Measurements from ENCODE around the gene UBP1. TPM values are rescaled to one million over a fixed set of nuclear protein-coding genes. Genes with fewer than 3 reads are reported as not detected.

UBP1 gene
- polyA plus RNA-seq, 1 of the 3 experiments (the other 2 are of a cell fraction): 45.5 TPM

DNA sequence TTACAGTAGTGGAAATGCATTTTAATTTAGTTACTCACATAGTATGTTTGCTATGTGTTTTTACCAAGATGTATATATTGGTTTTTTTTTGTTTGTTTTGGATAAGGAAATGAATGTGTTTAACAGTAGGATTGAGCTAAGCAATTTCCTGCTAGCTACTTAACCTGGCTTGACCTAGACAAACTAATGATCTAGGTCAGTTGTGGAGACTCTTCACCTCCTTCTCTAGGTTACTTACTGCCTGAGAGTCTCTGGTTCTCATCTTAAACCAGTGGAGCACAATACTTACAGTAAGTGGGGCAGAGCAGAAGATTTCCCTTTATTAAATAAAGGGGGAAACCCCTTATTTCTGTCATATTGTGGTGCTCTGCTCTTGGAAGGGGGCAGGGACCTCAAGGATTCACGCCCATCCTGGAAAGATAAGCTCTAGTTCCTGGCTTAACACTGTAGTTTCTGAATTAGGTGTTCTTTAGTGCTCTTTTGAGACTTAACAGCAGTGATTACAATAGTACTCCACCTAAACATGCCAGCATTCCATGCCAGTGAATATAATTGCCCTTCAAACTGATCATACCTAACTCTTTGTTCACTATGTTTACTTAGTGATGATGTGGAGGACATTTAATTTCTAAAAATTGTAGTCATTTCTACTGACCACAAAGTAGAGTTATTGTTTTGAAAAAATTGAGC is 79.9 kb downstream of the UBP1 start:
- CTCF ChIA-PET: interaction anchor here (8.1 kb wide), 1 partner anchor 12 kb away, joined by 56 read pairs; no protein-coding TSS in a partner anchor
- H3K4me3 ChIP-seq (ENCODE audit: low read depth in 2 of 2, low read length in 1 of 2): peak overlapping the region in 1 of 2 experiments; percentile 10; a peak in 1 of 4 replicates
- no peaks in the 10 kb centered on the region for H3K27me3 ChIP-seq (ENCODE audit: insufficient read depth)
- H3K27ac ChIP-seq (ENCODE audit: low read depth in 2 of 2, low read length in 1 of 2): peak overlapping the region; percentile 11 to 87; a peak in 3 of 4 replicates
- 53% methylated on average over 1 of the region's 1 CpG for WGBS (ENCODE audit: low lambda C conversion rate)
- H3F3A ChIP-seq (replicated peaks; ENCODE audit: insufficient read depth): peaks cover 16% of the 10 kb centered on the region
- H3K36me3 ChIP-seq (replicated peaks in 1 of 2; ENCODE audit: control insufficient read depth in 1 of 2, insufficient read depth in 2 of 2, low read length in 1 of 2): peaks cover 0 to 6% of the 10 kb centered on the region in 2 experiments
- H3K9me2 ChIP-seq: no peaks in the 10 kb centered on the region
- peaks cover 5% of the 10 kb centered on the region; the same call in 1 of the 2 replicates for H3K79me2 ChIP-seq (ENCODE audit: insufficient read depth)
- H3K4me2 ChIP-seq: peak overlapping the region; percentile 71
- POLR2A ChIA-PET: no interaction called here
- no peak for DNase-seq
- no peaks in the 10 kb centered on the region for H4K20me1 ChIP-seq (ENCODE audit: insufficient read depth)
- peaks cover 0 to 12% of the 10 kb centered on the region in 2 experiments; a peak in 1 of 4 replicates for H3K4me1 ChIP-seq (ENCODE audit: control insufficient read depth in 1 of 2, insufficient read depth in 2 of 2, low read depth in 1 of 2, low read length in 1 of 2)
- TF ChIP-seq MXI1 (IDR thresholded peaks at IDR 0.05; ENCODE audit: low read depth, low read length) (no peak), NFIC (IDR thresholded peaks at IDR 0.05; ENCODE audit: borderline replicate concordance) (0 out of 2 replicates have a peak, but pooled peaks have one; percentile 9), RFX5 (IDR thresholded peaks at IDR 0.05; ENCODE audit: low read length) (no peak), EP300 (IDR thresholded peaks at IDR 0.05; ENCODE audit: borderline replicate concordance in 1 of 2, low read depth in 1 of 2, low read length in 1 of 2) (peak in 1 of 2 experiments; percentile 65; a peak in 1 of 4 replicates), POLR2AphosphoS5 (IDR thresholded peaks at IDR 0.05; ENCODE audit: low read depth, low read length) (no peak), SIN3A (IDR thresholded peaks at IDR 0.05; ENCODE audit: borderline replicate concordance, low read depth, low read length) (no peak), FOXJ3 (CRISPR knock-in tag; IDR thresholded peaks at IDR 0.05) (no peak), CTCF (IDR thresholded peaks at IDR 0.05) (no peak), JUND (IDR thresholded peaks at IDR 0.05) (peak; percentile 69), FOSL2 (IDR thresholded peaks at IDR 0.05; ENCODE audit: borderline replicate concordance, low read depth) (peak; percentile 75; the same call in 1 of the 2 replicates), SMC3 (IDR thresholded peaks at IDR 0.05; ENCODE audit: low read depth, low read length) (no peak), MEF2A (IDR thresholded peaks at IDR 0.05; ENCODE audit: borderline replicate concordance, low read depth) (0 out of 2 replicates have a peak, but pooled peaks have one; percentile 11), RXRA (IDR thresholded peaks at IDR 0.05; ENCODE audit: borderline replicate concordance, low read depth) (no peak), CHD2 (IDR thresholded peaks at IDR 0.05; ENCODE audit: low read length, partially characterized antibody) (no peak), TEAD4 (IDR thresholded peaks at IDR 0.05; ENCODE audit: borderline replicate concordance, insufficient read depth) (peak; percentile 71; the same call in 1 of the 2 replicates), TCF12 (IDR thresholded peaks at IDR 0.05) (peak; percentile 66)
- TF ChIP-seq, protein P1, sequence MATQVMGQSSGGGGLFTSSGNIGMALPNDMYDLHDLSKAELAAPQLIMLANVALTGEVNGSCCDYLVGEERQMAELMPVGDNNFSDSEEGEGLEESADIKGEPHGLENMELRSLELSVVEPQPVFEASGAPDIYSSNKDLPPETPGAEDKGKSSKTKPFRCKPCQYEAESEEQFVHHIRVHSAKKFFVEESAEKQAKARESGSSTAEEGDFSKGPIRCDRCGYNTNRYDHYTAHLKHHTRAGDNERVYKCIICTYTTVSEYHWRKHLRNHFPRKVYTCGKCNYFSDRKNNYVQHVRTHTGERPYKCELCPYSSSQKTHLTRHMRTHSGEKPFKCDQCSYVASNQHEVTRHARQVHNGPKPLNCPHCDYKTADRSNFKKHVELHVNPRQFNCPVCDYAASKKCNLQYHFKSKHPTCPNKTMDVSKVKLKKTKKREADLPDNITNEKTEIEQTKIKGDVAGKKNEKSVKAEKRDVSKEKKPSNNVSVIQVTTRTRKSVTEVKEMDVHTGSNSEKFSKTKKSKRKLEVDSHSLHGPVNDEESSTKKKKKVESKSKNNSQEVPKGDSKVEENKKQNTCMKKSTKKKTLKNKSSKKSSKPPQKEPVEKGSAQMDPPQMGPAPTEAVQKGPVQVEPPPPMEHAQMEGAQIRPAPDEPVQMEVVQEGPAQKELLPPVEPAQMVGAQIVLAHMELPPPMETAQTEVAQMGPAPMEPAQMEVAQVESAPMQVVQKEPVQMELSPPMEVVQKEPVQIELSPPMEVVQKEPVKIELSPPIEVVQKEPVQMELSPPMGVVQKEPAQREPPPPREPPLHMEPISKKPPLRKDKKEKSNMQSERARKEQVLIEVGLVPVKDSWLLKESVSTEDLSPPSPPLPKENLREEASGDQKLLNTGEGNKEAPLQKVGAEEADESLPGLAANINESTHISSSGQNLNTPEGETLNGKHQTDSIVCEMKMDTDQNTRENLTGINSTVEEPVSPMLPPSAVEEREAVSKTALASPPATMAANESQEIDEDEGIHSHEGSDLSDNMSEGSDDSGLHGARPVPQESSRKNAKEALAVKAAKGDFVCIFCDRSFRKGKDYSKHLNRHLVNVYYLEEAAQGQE (IDR thresholded peaks at IDR 0.05; ENCODE audit: low read depth, low read length): no peak
- TF ChIP-seq, protein P2, sequence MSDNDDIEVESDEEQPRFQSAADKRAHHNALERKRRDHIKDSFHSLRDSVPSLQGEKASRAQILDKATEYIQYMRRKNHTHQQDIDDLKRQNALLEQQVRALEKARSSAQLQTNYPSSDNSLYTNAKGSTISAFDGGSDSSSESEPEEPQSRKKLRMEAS (IDR thresholded peaks at IDR 0.05; ENCODE audit: low read depth): no peak
- TF ChIP-seq, protein P3, sequence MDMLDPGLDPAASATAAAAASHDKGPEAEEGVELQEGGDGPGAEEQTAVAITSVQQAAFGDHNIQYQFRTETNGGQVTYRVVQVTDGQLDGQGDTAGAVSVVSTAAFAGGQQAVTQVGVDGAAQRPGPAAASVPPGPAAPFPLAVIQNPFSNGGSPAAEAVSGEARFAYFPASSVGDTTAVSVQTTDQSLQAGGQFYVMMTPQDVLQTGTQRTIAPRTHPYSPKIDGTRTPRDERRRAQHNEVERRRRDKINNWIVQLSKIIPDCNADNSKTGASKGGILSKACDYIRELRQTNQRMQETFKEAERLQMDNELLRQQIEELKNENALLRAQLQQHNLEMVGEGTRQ (IDR thresholded peaks at IDR 0.05; ENCODE audit: borderline replicate concordance, low read depth, low read length): no peak
- TF ChIP-seq, protein P4, sequence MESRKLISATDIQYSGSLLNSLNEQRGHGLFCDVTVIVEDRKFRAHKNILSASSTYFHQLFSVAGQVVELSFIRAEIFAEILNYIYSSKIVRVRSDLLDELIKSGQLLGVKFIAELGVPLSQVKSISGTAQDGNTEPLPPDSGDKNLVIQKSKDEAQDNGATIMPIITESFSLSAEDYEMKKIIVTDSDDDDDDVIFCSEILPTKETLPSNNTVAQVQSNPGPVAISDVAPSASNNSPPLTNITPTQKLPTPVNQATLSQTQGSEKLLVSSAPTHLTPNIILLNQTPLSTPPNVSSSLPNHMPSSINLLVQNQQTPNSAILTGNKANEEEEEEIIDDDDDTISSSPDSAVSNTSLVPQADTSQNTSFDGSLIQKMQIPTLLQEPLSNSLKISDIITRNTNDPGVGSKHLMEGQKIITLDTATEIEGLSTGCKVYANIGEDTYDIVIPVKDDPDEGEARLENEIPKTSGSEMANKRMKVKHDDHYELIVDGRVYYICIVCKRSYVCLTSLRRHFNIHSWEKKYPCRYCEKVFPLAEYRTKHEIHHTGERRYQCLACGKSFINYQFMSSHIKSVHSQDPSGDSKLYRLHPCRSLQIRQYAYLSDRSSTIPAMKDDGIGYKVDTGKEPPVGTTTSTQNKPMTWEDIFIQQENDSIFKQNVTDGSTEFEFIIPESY (IDR thresholded peaks at IDR 0.05; ENCODE audit: borderline replicate concordance, low read depth): no peak
- TF ChIP-seq, protein P5, sequence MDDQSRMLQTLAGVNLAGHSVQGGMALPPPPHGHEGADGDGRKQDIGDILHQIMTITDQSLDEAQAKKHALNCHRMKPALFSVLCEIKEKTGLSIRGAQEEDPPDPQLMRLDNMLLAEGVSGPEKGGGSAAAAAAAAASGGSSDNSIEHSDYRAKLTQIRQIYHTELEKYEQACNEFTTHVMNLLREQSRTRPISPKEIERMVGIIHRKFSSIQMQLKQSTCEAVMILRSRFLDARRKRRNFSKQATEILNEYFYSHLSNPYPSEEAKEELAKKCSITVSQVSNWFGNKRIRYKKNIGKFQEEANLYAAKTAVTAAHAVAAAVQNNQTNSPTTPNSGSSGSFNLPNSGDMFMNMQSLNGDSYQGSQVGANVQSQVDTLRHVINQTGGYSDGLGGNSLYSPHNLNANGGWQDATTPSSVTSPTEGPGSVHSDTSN (IDR thresholded peaks at IDR 0.05): peak; percentile 56; the same call in 1 of the 2 replicates
- H2AFZ ChIP-seq (ENCODE audit: low read depth): peak overlapping the region; percentile 44; the same call in 1 of the 2 replicates
- peak overlapping the region; percentile 64; the same call in 1 of the 2 replicates for H3K9ac ChIP-seq
- no peaks in the 10 kb centered on the region for H3K9me3 ChIP-seq
